Heart left ventricle (tissue), 13 donors: ENCODE measurements around the gene B3GALNT1.

ENCODE experiments used
- POLR2A ChIP-seq, 2 donors: fragments of 450-650 bp; IDR thresholded peaks; one replicate each; pipeline ENCODE4 v1.6.1; 2017; ENCODE audit warnings: antibody characterized with exemption in 2 of 2, mild to moderate bottlenecking in 2 of 2, moderate library complexity in 2 of 2
- TF ChIP-seq, protein P1 (sequence below), 12 donors: fragments of 200-600 bp; sonication (generic) in 4 of 12; IDR thresholded peaks; one replicate each; pipeline versions ENCODE4 v1.5.0 to v1.8.0; 2018 to 2022; ENCODE audit warnings: antibody characterized with exemption in 12 of 12, mild to moderate bottlenecking in 5 of 12
- donor health status: ischemic (EF 13 %, LVEDD 7.1; RV severe dilation, severe dysfunction).
- donor health status: DM: no; HTN: yes; CAD: no.
- donor health status: DM: no; HTN: no; CAD: no.
- donor health status: ischemic (EF 25% LVEDD 6.9; RV normal size, moderate dysfunction).
- donor health status: ischemic (EF 25% LVEDD 5.7; RV mildly dilated, moderate dysfunction).
- donor health status: ischemic (EF 35%, LVEDD 5.7; RV mildly dilated, moderate dysfunction).
- donor health status: nonischemic (EF 11% LVEDD 7.7; RV severe dilation, severe dysfunction).
- donor health status: DM: yes; HTN: yes; CAD: no.
- donor health status: PGD.
- donor health status: ischemic (EF 29% LVEDD 5.4; RV normal size, mild dysfunction).
- donor health status: nonischemic (EF 23%, LVEDD 6.1; RV moderate dilation, normal function).

DNA sequence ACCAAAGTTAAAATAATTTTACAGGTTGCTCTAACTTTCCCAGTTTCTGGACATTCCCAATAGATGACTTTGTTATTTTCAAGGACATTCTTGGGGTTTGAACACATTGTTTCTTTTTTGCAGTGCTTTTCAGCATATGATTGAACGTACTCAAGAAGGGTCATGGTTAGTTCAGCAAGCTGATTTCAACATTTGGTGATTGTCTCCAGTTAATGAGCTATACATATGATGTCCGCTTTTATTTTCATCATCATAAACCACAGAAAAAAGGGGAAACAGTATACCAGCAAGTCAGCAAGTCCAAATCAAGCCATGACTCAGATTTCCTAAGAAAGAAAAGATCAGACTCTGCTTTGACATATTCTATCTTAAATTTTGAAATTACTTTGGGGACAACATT lies 69.4 kb downstream of the B3GALNT1 start:
- TF ChIP-seq, protein P1, sequence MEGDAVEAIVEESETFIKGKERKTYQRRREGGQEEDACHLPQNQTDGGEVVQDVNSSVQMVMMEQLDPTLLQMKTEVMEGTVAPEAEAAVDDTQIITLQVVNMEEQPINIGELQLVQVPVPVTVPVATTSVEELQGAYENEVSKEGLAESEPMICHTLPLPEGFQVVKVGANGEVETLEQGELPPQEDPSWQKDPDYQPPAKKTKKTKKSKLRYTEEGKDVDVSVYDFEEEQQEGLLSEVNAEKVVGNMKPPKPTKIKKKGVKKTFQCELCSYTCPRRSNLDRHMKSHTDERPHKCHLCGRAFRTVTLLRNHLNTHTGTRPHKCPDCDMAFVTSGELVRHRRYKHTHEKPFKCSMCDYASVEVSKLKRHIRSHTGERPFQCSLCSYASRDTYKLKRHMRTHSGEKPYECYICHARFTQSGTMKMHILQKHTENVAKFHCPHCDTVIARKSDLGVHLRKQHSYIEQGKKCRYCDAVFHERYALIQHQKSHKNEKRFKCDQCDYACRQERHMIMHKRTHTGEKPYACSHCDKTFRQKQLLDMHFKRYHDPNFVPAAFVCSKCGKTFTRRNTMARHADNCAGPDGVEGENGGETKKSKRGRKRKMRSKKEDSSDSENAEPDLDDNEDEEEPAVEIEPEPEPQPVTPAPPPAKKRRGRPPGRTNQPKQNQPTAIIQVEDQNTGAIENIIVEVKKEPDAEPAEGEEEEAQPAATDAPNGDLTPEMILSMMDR (IDR thresholded peaks at IDR 0.05), result no peak
- TF ChIP-seq POLR2A (IDR thresholded peaks at IDR 0.05), result no peak
